ENCODE results near the gene CBLN3. TPM values are rescaled to one million over a fixed set of nuclear protein-coding genes. Genes with fewer than 3 reads are reported as not detected.

CBLN3 gene
- total and polyA plus RNA-seq, 9 of the 15 experiments (the other 6 are each of a cell fraction or from before 2014, with no cell fraction given): 0.05 to 0.59 (median 0.26) TPM; not detected in 1

DNA sequence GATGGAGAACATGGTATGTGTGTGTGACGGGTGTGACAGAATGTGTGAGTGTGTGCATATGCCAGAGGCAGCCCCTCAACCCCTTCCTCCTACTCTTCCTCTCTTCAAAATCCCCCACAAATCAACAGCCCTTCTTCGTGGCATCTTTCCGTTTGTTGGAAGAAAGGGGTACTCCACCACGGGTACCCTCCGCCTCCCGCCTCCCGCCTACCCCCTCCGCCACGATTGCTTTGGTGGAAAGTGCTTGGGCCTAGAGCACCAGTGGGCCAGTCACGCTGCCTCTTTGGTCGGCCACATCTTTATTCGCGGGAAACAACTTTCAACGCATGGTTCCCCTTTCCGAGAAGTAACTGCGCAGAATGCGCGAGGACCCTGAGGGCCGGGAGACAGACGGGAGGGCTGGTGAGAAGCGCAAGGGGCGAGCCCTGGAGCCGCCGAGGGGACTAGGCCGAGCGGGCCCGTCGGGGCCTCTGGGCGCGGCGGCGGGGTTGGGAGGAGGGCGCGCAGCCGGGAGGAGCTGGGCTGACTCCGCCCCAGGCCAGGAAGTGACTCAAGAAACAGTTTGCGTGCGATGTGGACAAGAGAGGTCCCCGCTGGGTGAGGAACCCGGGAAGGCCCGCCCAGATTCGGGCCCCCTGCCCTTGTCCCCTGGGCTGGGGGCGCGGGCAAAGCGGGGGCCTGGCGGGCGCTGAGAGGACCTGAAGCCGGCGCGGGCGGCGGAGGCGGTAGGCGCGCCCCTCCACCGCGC is at the start of gene CBLN3, which contains the start of gene KHNYN (continued):
- TF ChIP-seq, protein P1, sequence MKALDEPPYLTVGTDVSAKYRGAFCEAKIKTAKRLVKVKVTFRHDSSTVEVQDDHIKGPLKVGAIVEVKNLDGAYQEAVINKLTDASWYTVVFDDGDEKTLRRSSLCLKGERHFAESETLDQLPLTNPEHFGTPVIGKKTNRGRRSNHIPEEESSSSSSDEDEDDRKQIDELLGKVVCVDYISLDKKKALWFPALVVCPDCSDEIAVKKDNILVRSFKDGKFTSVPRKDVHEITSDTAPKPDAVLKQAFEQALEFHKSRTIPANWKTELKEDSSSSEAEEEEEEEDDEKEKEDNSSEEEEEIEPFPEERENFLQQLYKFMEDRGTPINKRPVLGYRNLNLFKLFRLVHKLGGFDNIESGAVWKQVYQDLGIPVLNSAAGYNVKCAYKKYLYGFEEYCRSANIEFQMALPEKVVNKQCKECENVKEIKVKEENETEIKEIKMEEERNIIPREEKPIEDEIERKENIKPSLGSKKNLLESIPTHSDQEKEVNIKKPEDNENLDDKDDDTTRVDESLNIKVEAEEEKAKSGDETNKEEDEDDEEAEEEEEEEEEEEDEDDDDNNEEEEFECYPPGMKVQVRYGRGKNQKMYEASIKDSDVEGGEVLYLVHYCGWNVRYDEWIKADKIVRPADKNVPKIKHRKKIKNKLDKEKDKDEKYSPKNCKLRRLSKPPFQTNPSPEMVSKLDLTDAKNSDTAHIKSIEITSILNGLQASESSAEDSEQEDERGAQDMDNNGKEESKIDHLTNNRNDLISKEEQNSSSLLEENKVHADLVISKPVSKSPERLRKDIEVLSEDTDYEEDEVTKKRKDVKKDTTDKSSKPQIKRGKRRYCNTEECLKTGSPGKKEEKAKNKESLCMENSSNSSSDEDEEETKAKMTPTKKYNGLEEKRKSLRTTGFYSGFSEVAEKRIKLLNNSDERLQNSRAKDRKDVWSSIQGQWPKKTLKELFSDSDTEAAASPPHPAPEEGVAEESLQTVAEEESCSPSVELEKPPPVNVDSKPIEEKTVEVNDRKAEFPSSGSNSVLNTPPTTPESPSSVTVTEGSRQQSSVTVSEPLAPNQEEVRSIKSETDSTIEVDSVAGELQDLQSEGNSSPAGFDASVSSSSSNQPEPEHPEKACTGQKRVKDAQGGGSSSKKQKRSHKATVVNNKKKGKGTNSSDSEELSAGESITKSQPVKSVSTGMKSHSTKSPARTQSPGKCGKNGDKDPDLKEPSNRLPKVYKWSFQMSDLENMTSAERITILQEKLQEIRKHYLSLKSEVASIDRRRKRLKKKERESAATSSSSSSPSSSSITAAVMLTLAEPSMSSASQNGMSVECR (CRISPR knock-in tag; IDR thresholded peaks at IDR 0.05): peak; percentile 60; the same call in 1 of the 2 replicates
- TF ChIP-seq, protein P2, sequence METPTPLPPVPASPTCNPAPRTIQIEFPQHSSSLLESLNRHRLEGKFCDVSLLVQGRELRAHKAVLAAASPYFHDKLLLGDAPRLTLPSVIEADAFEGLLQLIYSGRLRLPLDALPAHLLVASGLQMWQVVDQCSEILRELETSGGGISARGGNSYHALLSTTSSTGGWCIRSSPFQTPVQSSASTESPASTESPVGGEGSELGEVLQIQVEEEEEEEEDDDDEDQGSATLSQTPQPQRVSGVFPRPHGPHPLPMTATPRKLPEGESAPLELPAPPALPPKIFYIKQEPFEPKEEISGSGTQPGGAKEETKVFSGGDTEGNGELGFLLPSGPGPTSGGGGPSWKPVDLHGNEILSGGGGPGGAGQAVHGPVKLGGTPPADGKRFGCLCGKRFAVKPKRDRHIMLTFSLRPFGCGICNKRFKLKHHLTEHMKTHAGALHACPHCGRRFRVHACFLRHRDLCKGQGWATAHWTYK (CRISPR knock-in tag; IDR thresholded peaks at IDR 0.05): 0 out of 2 replicates have a peak, but pooled peaks have one; percentile 37
- no peak for TF ChIP-seq ZNF134 (CRISPR knock-in tag; conservative IDR thresholded peaks at IDR 0.05)
- TF ChIP-seq HNRNPH1 (optimal IDR thresholded peaks at IDR 0.05; ENCODE audit: low read depth, low read length): no peak
- TF ChIP-seq KLF13 (tag; IDR thresholded peaks at IDR 0.05; ENCODE audit: borderline replicate concordance, low read depth): no peak
- peak; percentile 57; the same call in 1 of the 2 replicates for TF ChIP-seq SPI1 (IDR thresholded peaks at IDR 0.05; ENCODE audit: borderline replicate concordance, low read depth, low read length)
- peak; percentile 82 for TF ChIP-seq POLR2A (conservative IDR thresholded peaks at IDR 0.05)
- peak; percentile 53; the same call in 1 of the 2 replicates for TF ChIP-seq MBD2 (IDR thresholded peaks at IDR 0.05; ENCODE audit: borderline replicate concordance, low read depth)
- TF ChIP-seq, protein P3, sequence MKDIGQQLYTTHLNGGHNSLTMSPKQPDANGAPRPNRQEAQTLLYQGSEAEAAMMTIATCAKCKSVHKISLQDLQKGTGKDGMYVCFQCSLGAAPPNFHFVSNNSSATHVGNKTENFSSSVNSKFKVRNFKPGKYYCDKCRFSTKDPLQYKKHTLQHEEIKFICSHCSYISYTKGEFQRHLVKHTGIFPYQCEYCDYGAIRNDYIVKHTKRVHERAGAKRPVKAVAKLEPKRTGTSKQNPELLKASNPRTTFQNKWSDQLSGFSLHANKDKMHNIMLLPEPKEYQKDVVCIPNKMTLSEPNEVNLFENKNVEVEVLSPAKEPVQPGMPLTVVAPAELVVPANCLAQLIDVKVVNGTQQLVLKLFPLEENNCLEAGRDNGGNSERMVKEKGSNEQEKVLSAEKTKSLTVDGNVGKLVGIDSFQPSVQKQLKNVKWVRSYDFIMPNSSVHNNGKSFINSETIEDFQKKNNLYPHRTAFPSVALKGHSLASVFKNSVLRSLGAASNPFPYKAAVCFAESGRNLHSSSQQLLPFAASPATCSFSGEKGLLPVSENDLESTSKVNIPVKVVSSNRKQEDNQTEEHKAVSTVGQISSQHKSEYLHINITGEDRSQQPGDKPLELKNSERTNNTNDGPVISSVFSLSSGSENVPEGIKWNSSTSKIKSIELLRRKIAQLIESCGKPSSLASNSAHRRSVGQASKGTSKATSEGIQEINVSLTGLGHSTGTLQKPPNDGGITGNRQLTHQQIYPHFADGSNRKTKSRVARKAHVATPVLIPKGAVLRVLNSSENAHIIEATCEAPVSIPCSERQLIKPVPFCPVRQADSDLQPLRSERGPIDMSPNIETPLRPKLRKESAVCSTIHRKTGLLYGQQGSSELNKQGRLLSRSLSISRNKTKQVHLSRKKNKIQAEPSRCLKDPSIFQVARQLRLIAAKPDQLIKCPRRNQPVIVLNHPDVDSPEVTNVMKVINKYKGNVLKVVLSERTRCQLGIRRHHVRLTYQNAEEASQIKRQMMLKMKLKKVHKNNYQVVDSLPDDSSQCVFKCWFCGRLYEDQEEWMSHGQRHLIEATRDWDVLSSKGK (CRISPR knock-in tag; IDR thresholded peaks at IDR 0.05): no peak
- TF ChIP-seq DACH1 (IDR thresholded peaks at IDR 0.05; ENCODE audit: partially characterized antibody): no peak
- TF ChIP-seq CSDE1 (IDR thresholded peaks at IDR 0.05): no peak
- 0 out of 2 replicates have a peak, but pooled peaks have one; percentile 20 for TF ChIP-seq HMG20B (CRISPR knock-in tag; IDR thresholded peaks at IDR 0.05)
- no peak for TF ChIP-seq KAT7 (CRISPR knock-in tag; IDR thresholded peaks at IDR 0.05; ENCODE audit: borderline replicate concordance)
- no peak for TF ChIP-seq XRCC4 (IDR thresholded peaks at IDR 0.05; ENCODE audit: extremely low read depth, insufficient read depth, insufficient read length)
- no peak for TF ChIP-seq ZFPM2 (CRISPR knock-in tag; IDR thresholded peaks at IDR 0.05)
- TF ChIP-seq SRSF1 (IDR thresholded peaks at IDR 0.05; ENCODE audit: low read depth, low read length): no peak
- no peak for TF ChIP-seq ZNF121 (CRISPR knock-in tag; conservative IDR thresholded peaks at IDR 0.05)
- no peak for TF ChIP-seq TCF3 (CRISPR knock-in tag; IDR thresholded peaks at IDR 0.05)
- no peak for TF ChIP-seq ZNF586 (CRISPR knock-in tag; conservative IDR thresholded peaks at IDR 0.05)
- no peak for TF ChIP-seq ZNF41 (CRISPR knock-in tag; conservative IDR thresholded peaks at IDR 0.05)
- no peak for TF ChIP-seq KDM1A (IDR thresholded peaks at IDR 0.05)
